Activated naive CD4-positive, alpha-beta T cell treated with anti-CD3 and anti-CD28 coated beads, Interleukin-2, amount 10 ng/mL, durations not matched to agents 7 days and 5 days (primary cell): ENCODE results near the gene COPG1.
A peak's percentile ranks its signal among the peaks of the same experiment; 100 is the strongest.

ENCODE experiments used
- CTCF ChIA-PET: fragments of 350-600 bp; sonication (Branson Sonifier 250); formaldehyde crosslinking; loops from one replicate; lab custom pipeline; 2021; ENCODE audit warnings: antibody characterized with exemption; lab: Charles Lee
- DNase-seq: peaks from one replicate; pipeline ENCODE4 v3.0.0-alpha.2; 2020
- H3K27ac Mint-ChIP-seq: one replicate; pipeline ENCODE4 v1.8.0; 2021; ENCODE audit warnings: mild to moderate bottlenecking, moderate library complexity, mixed read lengths
- H3K27me3 Mint-ChIP-seq: one replicate; pipeline ENCODE4 v1.8.0; 2021; ENCODE audit warnings: mild to moderate bottlenecking, mixed read lengths
- H3K36me3 Mint-ChIP-seq: one replicate; pipeline ENCODE4 v1.8.0; 2021; ENCODE audit warnings: mixed read lengths
- H3K4me1 Mint-ChIP-seq: one replicate; pipeline ENCODE4 v1.8.0; 2021; ENCODE audit warnings: mixed read lengths
- H3K4me3 Mint-ChIP-seq: one replicate; pipeline ENCODE4 v1.8.0; 2021; ENCODE audit warnings: mild to moderate bottlenecking, moderate library complexity, mixed read lengths
- H3K9me3 Mint-ChIP-seq: one replicate; pipeline ENCODE4 v1.8.0; 2021; ENCODE audit warnings: mixed read lengths

The COPG1 gene

GRCh38 chr3:129277829-129278271, 28.4 kb downstream of the COPG1 start:
- no peaks in the 10 kb centered on the region for H3K9me3 Mint-ChIP-seq
- DNase-seq = peak; percentile 25
- peak overlapping the region; percentile 89 for H3K27ac Mint-ChIP-seq
- no peaks in the 10 kb centered on the region for H3K27me3 Mint-ChIP-seq
- CTCF ChIA-PET = interaction anchor here (1.1 kb wide), 1 partner anchor 11 kb away, joined by 4 read pairs; no protein-coding TSS in a partner anchor
- H3K4me3 Mint-ChIP-seq = peak overlapping the region; percentile 86
- H3K36me3 Mint-ChIP-seq = peaks cover 61% of the 10 kb centered on the region
- peaks cover 53% of the 10 kb centered on the region for H3K4me1 Mint-ChIP-seq

GRCh38 chr3:129278439-129278965, 29.1 kb downstream of the COPG1 start, which contains the start of gene HMCES:
Gene HMCES, plus strand, starts transcription at chr3:129278870. Its CDS starts 863 bp downstream, at chr3:129279733.
- H3K27me3 Mint-ChIP-seq = no peaks in the 10 kb centered on the region
- peak; percentile 97 for DNase-seq
- peaks cover 56% of the 10 kb centered on the region for H3K4me1 Mint-ChIP-seq
- H3K9me3 Mint-ChIP-seq = no peaks in the 10 kb centered on the region
- H3K36me3 Mint-ChIP-seq = peaks cover 64% of the 10 kb centered on the region
- peak within 1 kb of the TSS; percentile 95 for H3K27ac Mint-ChIP-seq
- peak within 1 kb of the TSS; percentile 96 for H3K4me3 Mint-ChIP-seq
- CTCF ChIA-PET = interaction anchor here (1.1 to 1.3 kb wide), 3 partner anchors 12 to 262 kb away, joined by 3 to 4 read pairs (median 4); no protein-coding TSS in a partner anchor

GRCh38 chr3:129278966-129279906, 29.8 kb downstream of the COPG1 start:
- H3K9me3 Mint-ChIP-seq = no peaks in the 10 kb centered on the region
- peak overlapping the region; percentile 95 for H3K27ac Mint-ChIP-seq
- CTCF ChIA-PET = interaction anchor here (1.0 to 1.3 kb wide), 5 partner anchors 13 to 662 kb away, joined by 3 to 4 read pairs (median 4); no protein-coding TSS in a partner anchor
- peak; percentile 72 for DNase-seq
- peaks cover 59% of the 10 kb centered on the region for H3K36me3 Mint-ChIP-seq
- no peaks in the 10 kb centered on the region for H3K27me3 Mint-ChIP-seq
- peak overlapping the region; percentile 96 for H3K4me3 Mint-ChIP-seq
- H3K4me1 Mint-ChIP-seq = peaks cover 59% of the 10 kb centered on the region

DNA sequence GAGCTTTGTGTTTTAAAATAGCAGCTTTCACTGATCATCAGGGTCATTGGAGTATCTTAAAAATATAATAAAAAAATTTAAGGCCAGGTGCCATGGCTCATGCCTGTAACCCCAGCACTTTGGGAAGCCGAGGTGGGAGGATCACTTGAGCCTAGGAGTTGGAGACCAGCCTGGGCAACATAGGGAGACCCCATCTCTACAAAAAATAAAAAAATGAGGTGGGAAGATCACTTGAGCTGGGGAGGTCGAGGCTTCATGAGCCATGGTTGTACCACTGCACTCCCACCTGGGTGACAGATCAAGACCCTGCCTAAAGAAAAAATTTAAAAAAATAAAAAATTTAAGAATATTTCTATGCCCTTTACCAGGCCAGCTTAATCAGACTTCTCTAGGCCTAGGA, 30.8 kb downstream of the COPG1 start:
- H3K9me3 Mint-ChIP-seq = no peaks in the 10 kb centered on the region
- peaks cover 62% of the 10 kb centered on the region for H3K4me1 Mint-ChIP-seq
- no peaks in the 10 kb centered on the region for H3K27me3 Mint-ChIP-seq
- CTCF ChIA-PET = interaction anchor here (1.0 to 1.3 kb wide), 5 partner anchors 18 to 663 kb away, joined by 3 to 4 read pairs (median 4); no protein-coding TSS in a partner anchor
- H3K4me3 Mint-ChIP-seq = peak overlapping the region; percentile 96
- DNase-seq = no peak
- peaks cover 49% of the 10 kb centered on the region for H3K36me3 Mint-ChIP-seq
- peak overlapping the region; percentile 95 for H3K27ac Mint-ChIP-seq

DNA sequence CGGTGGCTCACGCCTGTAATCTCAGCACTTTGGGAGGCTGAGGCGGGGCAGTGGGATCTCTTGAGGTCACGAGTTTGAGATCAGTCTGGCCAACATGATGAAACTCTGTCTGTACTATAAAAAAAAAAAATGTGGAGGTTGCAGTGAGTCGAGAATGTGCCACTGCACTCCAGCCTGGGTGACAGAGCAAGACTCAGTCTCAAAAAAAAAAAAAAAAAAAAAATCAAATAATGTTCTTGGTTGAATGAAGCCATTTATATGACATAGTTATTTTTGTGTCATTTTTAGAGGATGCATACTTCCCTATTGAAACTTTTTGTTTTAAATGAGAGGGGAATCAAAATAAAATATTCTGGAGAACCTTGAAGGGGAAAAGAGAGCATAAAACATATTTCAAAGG, 32.3 kb downstream of the COPG1 start:
- no peaks in the 10 kb centered on the region for H3K27me3 Mint-ChIP-seq
- CTCF ChIA-PET = no interaction called here
- H3K27ac Mint-ChIP-seq = peak overlapping the region; percentile 78
- no peak for DNase-seq
- no peak overlapping the region for H3K4me3 Mint-ChIP-seq
- H3K4me1 Mint-ChIP-seq = peaks cover 56% of the 10 kb centered on the region
- no peaks in the 10 kb centered on the region for H3K9me3 Mint-ChIP-seq
- peaks cover 46% of the 10 kb centered on the region for H3K36me3 Mint-ChIP-seq

DNA sequence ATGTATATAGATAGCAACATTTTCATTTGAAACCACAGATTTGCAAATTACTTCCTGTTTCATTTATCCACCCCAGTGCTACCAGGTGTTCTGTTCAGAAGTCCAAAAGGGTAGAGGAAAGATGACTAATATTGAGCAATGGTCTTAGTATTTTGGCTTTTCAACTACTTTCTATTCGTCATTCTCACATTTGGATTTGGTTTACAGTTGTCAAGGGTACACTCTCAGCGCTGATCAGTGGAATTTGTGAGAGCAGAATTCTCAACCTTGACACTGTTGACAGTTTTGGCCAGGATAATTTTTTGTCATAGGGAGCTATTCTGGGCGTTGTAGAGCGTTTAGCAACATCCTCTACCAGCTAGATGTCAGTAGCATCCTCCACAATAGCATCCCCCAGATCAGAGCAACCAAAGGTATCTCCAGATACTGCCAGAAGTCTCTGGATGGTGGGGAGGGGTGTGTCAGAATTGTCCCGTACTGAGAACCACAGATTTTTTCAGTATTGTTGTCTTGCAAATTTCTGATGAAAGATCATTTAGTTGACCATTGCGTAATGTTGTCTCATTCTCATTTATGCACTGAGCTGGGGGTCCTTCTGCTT, 33.4 kb downstream of the COPG1 start:
- Mint-ChIP-seq H3K27me3 (no peaks in the 10 kb centered on the region), H3K36me3 (peaks cover 45% of the 10 kb centered on the region), H3K27ac (peak overlapping the region; percentile 78), H3K9me3 (no peaks in the 10 kb centered on the region), H3K4me1 (peaks cover 51% of the 10 kb centered on the region), H3K4me3 (no peak overlapping the region)
- no peak for DNase-seq
- CTCF ChIA-PET = interaction anchor here (0.6 to 2.7 kb wide), 5 partner anchors 18 to 34 kb away, joined by 3 to 16 read pairs (median 3); a partner anchor contains a TSS

GRCh38 chr3:129286081-129286480, 36.7 kb downstream of the COPG1 start:
- no peak overlapping the region for H3K27ac Mint-ChIP-seq
- CTCF ChIA-PET = no interaction called here
- H3K9me3 Mint-ChIP-seq = no peaks in the 10 kb centered on the region
- no peaks in the 10 kb centered on the region for H3K27me3 Mint-ChIP-seq
- peaks cover 41% of the 10 kb centered on the region for H3K36me3 Mint-ChIP-seq
- H3K4me1 Mint-ChIP-seq = peaks cover 26% of the 10 kb centered on the region
- no peak for DNase-seq
- no peak overlapping the region for H3K4me3 Mint-ChIP-seq

- Mint-ChIP-seq H3K27ac (no peak overlapping the region), H3K36me3 (peaks cover 43% of the 10 kb centered on the region)
- CTCF ChIA-PET = interaction anchor here (1.1 kb wide), 1 partner anchor 12 kb away, joined by 4 read pairs; no protein-coding TSS in a partner anchor
Measured at GRCh38 chr3:129288446-129288845, 39.0 kb downstream of the COPG1 start.

DNA sequence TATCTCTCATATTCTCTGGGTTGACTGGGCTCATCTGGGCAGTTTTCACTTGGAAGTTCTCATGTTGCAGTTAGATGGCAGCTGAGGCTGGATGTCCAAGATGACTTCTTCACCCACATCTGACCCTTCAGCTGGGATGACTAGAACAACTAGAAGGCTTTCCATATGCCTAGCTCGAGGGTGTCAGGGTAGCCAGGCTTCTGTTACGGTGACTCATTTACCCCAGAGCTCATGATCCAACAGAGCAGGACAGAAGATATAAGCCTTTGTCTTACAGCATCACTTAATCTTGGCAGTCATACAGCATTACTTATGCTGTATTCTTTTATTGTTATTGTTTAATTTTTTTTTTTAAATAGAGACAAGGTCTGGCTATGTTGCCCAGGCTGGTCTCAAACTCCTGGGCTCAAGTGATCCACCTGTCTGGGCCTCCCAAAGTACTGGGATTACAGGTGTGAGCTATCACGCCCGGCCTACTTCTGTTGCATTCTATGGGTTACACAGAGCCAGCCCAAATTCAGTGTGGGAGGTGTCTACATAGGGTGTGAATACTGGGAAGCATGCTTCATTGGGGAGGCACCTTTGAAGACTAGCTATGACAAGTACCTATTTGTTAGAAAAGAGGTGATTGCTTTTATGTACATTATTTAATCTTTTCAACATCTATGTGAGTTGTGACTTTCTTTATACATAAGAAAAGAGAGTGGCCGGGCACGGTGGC, 40.0 kb downstream of the COPG1 start:
- H3K27me3 Mint-ChIP-seq = no peaks in the 10 kb centered on the region
- H3K27ac Mint-ChIP-seq = no peak overlapping the region
- no peak overlapping the region for H3K4me3 Mint-ChIP-seq
- CTCF ChIA-PET = interaction anchor here (1.1 kb wide), 3 partner anchors 11 to 319 kb away, joined by 3 to 6 read pairs (median 4); no protein-coding TSS in a partner anchor
- H3K36me3 Mint-ChIP-seq = peaks cover 44% of the 10 kb centered on the region
- H3K4me1 Mint-ChIP-seq = peaks cover 1% of the 10 kb centered on the region
- DNase-seq = no peak
- H3K9me3 Mint-ChIP-seq = no peaks in the 10 kb centered on the region

More at GRCh38 chr3:129288446-129288845, 39.0 kb downstream of the COPG1 start:
- Mint-ChIP-seq H3K9me3 (no peaks in the 10 kb centered on the region), H3K4me1 (peaks cover 6% of the 10 kb centered on the region), H3K4me3 (no peak overlapping the region), H3K27me3 (no peaks in the 10 kb centered on the region)
- no peak for DNase-seq

DNA sequence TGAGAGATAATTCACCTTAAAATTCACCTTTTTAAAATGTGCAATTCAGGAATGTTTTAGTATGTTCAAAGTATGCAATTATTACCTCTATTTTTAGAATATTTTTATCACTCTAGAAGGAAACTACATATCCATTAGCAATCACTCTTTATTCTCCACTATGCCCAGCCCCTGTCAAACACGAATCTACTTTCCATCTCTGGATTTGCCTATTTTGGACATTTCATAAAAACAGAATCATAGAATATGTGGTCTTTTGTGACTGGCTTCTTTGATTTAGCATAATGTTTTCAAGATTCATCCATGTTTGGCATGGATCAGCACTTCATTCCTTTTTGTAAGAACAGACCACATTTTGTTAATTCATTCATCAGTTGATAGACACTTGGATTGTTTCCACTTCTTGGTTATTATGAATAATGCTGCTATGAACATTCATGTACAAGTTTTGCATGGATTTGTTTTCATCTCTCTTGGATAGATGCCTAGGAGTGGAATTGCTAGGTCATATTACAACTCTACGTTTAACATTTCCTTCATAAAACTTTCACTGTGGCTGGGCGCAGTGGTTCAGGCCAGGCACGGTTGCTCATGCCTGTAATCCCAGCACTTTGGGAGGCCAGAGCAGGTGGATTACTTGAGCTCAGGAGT, 42.0 kb downstream of the COPG1 start:
- CTCF ChIA-PET = no interaction called here
- H3K4me1 Mint-ChIP-seq = no peaks in the 10 kb centered on the region
- DNase-seq = no peak
- H3K4me3 Mint-ChIP-seq = no peak overlapping the region
- no peaks in the 10 kb centered on the region for H3K9me3 Mint-ChIP-seq
- H3K36me3 Mint-ChIP-seq = peaks cover 53% of the 10 kb centered on the region
- H3K27ac Mint-ChIP-seq = no peak overlapping the region
- H3K27me3 Mint-ChIP-seq = no peaks in the 10 kb centered on the region

DNA sequence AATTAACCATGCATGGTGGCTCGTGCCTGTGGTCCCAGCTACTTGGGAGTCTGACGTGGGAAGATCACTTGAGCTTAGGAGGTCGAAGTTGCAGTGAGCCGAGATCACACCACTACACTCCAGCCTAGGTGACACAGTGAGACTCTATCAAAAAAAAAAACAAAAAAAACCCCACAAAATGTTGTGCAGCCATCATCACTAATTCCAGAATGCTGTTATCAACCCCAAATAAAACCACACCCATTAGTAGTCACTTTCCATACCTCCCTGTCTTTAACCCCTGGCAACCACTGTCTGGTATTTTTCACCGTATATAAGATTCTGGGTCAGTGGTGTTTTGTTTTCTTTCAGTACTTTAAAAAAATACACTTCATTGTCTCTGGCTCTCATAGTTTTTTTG, 45.9 kb downstream of the COPG1 start:
- no peaks in the 10 kb centered on the region for H3K9me3 Mint-ChIP-seq
- CTCF ChIA-PET = no interaction called here
- DNase-seq = no peak
- no peak overlapping the region for H3K4me3 Mint-ChIP-seq
- peaks cover 56% of the 10 kb centered on the region for H3K36me3 Mint-ChIP-seq
- no peaks in the 10 kb centered on the region for H3K27me3 Mint-ChIP-seq
- no peaks in the 10 kb centered on the region for H3K4me1 Mint-ChIP-seq
- H3K27ac Mint-ChIP-seq = no peak overlapping the region

DNA sequence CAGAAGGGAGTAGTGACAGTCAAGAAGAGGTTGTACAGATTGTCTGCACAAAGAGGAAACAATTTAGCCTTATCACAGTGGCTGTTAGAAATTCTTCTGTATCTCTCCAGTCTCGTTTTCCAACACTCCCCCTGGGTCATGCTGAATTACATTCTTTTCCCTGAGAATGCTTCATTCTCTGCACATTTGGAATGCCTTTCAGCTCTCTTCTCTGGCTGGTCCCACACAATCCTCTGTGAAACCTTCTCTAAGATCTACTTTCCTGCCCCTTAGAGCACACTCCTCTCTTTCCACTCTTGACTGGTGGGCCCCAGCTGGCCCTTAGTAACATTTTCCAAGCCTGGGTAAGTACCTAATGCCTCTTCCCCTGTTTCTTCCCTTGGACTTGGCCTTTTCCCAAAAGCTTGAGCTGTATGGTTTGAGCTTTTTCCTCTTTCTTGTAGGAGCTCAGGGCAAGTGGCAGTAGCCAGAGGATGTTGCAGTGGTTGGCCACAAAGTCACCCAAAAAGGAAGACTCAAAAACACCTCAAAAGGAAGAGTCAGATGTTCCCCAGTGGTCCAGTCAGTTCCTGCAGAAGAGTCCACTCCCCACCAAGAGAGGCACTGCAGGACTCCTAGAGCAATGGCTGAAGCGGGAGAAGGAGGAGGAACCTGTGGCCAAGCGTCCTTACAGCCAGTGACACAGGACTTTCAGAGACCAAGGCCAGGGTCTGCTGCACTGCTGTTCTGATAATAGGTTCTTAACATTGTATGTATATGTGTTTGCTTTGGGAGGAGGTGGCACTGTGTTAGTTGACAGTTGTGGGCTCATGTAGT, 54.9 kb downstream of the COPG1 start:
- H3K4me3 Mint-ChIP-seq = no peak overlapping the region
- no peak for DNase-seq
- CTCF ChIA-PET = interaction anchor here (0.7 to 1.2 kb wide), 2 partner anchors 22 to 25 kb away, joined by 3 read pairs; no protein-coding TSS in a partner anchor
- H3K9me3 Mint-ChIP-seq = no peaks in the 10 kb centered on the region
- H3K4me1 Mint-ChIP-seq = peaks cover 32% of the 10 kb centered on the region
- peak overlapping the region; percentile 68 for H3K27ac Mint-ChIP-seq
- peaks cover 52% of the 10 kb centered on the region for H3K36me3 Mint-ChIP-seq
- H3K27me3 Mint-ChIP-seq = no peaks in the 10 kb centered on the region
